Measurements from ENCODE around the gene C17orf58.

- TF ChIP-seq, protein P1, sequence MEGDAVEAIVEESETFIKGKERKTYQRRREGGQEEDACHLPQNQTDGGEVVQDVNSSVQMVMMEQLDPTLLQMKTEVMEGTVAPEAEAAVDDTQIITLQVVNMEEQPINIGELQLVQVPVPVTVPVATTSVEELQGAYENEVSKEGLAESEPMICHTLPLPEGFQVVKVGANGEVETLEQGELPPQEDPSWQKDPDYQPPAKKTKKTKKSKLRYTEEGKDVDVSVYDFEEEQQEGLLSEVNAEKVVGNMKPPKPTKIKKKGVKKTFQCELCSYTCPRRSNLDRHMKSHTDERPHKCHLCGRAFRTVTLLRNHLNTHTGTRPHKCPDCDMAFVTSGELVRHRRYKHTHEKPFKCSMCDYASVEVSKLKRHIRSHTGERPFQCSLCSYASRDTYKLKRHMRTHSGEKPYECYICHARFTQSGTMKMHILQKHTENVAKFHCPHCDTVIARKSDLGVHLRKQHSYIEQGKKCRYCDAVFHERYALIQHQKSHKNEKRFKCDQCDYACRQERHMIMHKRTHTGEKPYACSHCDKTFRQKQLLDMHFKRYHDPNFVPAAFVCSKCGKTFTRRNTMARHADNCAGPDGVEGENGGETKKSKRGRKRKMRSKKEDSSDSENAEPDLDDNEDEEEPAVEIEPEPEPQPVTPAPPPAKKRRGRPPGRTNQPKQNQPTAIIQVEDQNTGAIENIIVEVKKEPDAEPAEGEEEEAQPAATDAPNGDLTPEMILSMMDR (IDR thresholded peaks at IDR 0.05): no peak
- peak in 1 of 2 donors; percentile 18 for TF ChIP-seq POLR2AphosphoS5 (IDR thresholded peaks at IDR 0.05; ENCODE audit: insufficient read depth in 1 of 2, low read depth in 1 of 2)
Observed at GRCh38 chr17:67995570-67996263, 552 bp downstream of the C17orf58 start.

Data from vagina (tissue), 2 donors.